Upper lobe of left lung (tissue), 4 donors: ENCODE results near the gene SCG5.

Experiments
- CTCF ChIP-seq, 6 experiments: fragments of 450-650 bp in 4 of 6; fragments of 200-600 bp in 2 of 6; sonication (generic) in 2 of 6; IDR thresholded peaks; one replicate each; pipeline ENCODE4 v1.5.1; 2016 to 2019; ENCODE audit warnings: antibody characterized with exemption in 6 of 6
- EP300 ChIP-seq, 4 donors: sonication (generic); formaldehyde crosslinking; IDR thresholded peaks; one replicate each; pipeline ENCODE4 v1.5.1; 2017; ENCODE audit warnings: antibody characterized with exemption in 4 of 4, control low read depth in 2 of 4
- POLR2AphosphoS5 ChIP-seq, 2 donors: sonication (generic); formaldehyde crosslinking; IDR thresholded peaks; one replicate each; pipeline ENCODE4 v1.5.1; 2017; ENCODE audit warnings: antibody characterized with exemption in 2 of 2

- TF ChIP-seq CTCF (IDR thresholded peaks at IDR 0.05) (no peak), EP300 (IDR thresholded peaks at IDR 0.05) (no peak), POLR2AphosphoS5 (IDR thresholded peaks at IDR 0.05) (no peak)
These were observed 29.1 kb downstream of the SCG5 start for GRCh38 chr15:32670623-32671022.
